Measurements from ENCODE around the gene TET3.
A peak's percentile ranks its signal among the peaks of the same experiment; 100 is the strongest.

TET3 gene

DNA sequence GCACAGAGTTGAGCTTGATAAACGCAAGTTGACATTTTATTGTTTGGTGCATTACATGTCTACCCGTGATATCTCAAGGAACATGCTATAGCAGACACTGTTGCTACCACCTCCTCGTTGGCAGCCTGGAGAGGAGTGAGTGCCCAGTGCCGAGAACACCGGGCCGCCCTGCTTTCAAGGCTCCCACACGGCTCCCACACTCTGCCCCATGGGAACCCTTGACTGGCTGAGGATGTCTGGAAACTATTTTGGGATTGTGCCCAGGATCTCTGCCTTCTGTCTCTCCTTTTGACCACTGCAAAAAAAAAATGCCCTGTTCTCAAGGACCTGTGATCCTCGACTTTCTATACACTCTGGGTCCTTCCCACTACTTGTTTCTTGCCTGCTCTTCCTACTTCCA, 21.1 kb downstream of the TET3 start:
- DNase-seq, result no peak
- ATAC-seq, result no peak

DNA sequence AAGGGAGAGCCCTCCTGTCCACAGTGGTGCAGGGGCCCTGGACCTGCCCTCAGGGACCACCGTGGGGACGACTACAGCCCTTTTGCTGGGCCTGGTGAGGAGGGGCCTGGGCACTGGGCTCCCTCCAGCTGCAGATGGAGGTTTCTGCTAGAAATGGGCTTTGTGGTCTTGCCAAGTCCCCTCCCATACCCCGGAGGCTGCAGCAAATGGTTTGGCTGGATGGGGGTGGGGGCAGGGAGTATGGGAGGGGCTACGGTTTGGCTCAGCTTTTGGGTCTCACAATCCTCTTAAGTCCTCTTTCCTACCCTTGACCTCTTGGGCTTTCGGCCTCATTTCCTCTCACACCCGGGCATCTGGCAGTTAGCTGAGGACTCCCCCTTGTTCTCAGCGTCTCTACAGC, 21.7 kb downstream of the TET3 start:
- DNase-seq, result no peak
- ATAC-seq, result no peak

DNA sequence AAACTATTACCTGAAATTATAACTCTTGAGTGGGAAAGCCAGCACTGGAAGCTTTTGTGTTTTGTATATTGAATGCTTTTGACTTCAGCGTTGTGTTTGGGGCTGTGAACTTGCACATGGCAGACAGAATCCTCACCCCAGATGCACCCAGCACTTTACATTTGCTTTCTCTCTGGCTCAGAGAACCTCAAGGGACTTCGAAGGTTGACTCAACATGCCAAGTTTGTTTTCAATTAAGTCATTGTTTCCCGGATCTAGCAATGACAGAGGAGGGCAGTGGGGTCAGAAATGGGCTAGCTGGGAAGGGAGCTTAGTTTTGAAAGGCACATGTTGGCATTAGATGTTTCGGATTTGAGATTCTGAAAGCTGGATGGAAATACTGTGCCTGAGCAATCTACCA, 22.4 kb downstream of the TET3 start:
- no peak for ATAC-seq
- DNase-seq, result no peak

GRCh38 chr2:74007711-74008110, 23.0 kb downstream of the TET3 start:
- ATAC-seq, result no peak
- no peak for DNase-seq

DNA sequence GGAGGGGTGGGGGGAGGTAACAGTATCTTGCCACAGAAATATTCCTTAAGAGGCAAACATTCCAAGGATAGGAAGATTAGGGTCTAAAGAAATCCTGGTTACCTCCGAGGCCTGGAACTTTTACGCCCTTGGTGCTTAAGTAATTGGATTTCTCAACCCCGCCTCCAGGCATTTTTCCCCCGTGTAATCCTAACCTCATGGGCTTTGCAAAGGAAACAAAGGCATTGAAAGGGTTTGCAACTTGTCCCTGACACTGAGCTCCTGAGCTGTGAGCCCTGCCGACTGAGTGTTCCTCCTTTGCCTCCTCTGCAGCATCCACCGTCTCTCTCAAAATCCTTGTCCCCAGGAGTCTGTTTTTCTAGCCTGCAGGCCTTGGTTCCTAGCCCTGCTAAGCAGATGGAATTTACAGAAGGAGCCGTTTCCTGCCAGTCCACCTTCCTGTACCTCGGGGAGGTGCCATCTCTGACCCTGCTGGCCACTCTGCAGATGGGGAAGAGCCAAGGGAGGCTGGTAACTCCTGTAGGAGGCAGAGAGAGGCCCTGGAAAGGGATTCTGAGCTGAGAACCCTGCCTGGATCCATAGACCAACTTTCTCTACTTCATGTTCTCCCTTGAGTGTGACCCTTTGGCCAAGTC, 24.2 kb downstream of the TET3 start:
- ATAC-seq (no peak), DNase-seq (no peak)

GRCh38 chr2:74009577-74009976, 24.9 kb downstream of the TET3 start:
- no peak for DNase-seq

DNA sequence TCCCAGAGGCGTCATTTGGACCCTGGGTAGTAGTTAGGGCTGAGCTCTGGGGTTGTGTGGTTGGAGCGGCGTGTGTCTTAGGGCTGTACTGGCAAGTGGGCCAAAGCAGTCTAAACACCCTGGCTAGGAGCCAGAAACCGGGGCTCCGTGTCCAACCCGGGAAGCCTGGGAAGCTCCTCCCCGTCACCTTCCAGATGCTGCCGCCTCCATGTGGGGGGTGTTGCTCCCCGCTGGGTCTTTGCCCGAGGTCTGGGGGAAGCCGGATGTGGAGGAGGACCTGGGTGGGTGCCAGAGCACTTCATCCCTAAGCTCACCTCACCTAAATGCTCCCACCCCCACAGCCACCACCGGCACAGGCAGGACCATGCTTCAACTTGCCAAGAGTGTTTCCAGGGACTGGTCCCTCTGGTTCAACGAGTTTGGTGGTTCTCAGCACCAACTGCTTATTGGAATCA, 25.4 kb downstream of the TET3 start:
- ATAC-seq (no peak), DNase-seq (no peak)

More at GRCh38 chr2:74009577-74009976, 24.9 kb downstream of the TET3 start:
- no peak for ATAC-seq

DNA sequence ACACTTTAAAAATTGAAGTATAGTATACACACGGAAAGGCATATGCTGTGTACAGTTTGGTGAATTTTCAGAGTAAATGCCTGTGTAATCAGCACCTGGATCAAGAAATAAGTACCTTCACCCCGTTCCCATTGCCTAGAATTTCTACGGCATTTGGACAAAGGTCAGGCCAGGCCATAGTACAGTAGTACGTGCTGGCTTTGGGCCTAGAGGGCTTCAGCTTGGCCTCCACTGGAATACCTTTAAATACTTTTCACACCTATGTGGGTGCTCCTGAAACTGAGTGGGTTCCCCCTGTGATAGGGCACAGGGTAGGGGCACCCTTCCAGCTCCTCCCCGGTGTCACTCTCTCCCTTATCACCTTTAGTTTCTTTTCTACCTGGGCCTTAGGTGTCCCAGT, 26.5 kb downstream of the TET3 start:
- no peak for ATAC-seq
- no peak for DNase-seq

DNA sequence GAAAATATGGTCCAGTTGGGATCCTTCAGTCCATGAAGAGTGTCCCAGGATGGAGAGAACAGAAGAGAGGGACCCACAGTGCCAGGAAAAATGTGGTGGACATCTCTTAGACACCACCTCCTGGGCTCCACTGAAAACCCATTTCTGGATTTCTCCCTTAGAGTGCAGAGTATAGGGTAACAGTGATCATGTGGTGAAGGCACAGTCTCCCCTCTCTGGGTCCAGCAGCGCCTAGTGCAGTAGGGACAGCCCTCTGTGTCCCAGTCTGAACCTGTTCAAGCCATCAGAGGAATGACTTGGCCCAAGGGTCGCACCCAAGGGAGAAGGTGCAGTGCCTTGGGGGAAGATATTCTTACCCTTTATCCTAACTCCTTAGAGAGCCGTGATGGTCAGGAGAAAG, 30.1 kb downstream of the TET3 start:
- ATAC-seq (no peak), DNase-seq (no peak)

DNA sequence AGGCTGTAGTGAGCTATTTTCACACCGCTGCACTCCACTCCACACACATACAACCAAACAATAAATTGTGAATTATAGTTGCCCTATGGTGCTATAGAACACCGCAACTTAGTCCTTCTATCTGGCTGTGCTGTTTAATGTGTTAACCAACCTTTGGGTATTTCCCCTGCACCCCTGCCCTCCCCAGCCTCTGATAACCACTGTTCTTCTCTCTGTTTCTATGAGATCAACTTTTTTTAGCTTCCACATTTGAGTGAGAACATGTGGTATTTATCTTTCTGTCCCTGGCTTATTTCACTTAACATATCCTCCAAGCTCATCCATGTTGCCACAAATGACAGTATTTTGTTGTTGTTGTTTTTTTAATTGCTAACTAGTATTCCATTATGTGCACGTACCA, 32.5 kb downstream of the TET3 start:
- DNase-seq (no peak), ATAC-seq (peak; percentile 60)

DNA sequence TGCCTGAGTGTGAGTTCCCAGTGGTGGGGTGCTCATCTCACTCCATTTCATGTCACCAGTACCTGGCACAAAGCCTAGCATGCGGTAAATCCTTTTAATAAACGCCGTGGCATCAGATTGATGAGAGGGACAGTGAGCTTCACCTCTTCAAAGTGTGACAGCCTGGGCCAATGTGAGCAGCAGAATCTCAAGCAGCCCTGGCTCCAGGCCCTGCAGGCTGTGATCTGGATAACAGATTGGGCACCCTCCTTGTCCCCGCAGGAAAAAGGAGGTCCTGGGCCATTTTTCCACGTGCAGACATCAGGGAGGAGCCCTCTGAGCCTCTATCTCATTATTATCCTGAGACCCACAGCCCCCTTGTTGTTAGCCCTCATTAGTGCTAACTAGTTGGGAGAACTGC, 34.8 kb downstream of the TET3 start:
- DNase-seq (no peak), ATAC-seq (no peak)

DNA sequence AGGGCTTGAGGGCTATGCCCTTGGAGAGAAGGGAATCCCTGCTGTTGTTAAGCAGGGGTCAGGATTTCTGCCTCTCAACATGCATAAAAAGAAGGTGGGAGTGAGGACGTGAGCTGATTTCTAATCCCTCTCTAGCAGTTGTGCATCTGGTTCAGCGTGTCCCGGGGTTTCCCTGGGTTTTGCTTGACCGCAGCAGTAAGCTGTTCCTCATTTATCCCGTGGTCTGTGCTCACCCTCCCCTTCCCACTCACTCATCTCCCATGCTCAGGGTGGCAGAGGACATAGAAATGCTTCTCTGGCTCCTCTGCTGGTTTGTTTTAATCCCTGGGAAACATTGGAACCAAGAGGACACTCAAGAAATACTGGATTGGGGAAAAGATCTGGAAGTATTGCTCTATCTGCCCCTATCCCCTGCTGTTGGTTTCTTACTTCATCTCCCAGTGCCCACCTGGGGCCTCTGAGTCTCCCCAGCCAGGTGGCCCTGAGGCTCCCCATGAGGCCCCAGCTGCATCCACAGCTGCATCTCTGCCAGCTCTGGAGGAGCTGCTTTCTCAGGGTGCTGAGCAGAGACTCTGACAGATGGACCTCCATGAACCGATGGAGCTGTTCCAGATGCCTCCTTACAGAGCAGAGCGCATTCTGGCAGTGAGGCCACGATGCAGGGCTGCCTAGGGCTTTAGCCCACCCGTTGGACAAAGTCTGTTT, 36.1 kb downstream of the TET3 start:
- DNase-seq, result no peak
- ATAC-seq, result no peak

DNA sequence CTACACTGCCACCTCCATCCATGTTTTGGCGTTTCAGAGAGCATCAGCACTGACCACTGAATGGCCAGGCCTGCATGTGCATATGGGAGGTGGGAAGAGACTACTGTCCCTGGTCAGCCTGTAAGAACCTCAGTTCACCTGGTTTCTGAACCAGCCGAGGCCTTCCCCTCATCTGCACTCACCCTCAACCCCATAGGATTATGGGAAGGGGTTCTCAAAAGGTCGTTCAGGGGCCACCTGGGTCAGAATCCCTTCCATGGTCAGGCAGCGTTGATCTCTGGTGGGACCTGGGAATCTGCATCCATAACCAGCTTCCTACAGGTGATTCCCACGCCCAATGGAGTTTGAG, 36.7 kb downstream of the TET3 start:
- ATAC-seq (no peak), DNase-seq (no peak)

- ATAC-seq (no peak), DNase-seq (no peak)
Observed at GRCh38 chr2:74024216-74024615, 39.5 kb downstream of the TET3 start.

DNA sequence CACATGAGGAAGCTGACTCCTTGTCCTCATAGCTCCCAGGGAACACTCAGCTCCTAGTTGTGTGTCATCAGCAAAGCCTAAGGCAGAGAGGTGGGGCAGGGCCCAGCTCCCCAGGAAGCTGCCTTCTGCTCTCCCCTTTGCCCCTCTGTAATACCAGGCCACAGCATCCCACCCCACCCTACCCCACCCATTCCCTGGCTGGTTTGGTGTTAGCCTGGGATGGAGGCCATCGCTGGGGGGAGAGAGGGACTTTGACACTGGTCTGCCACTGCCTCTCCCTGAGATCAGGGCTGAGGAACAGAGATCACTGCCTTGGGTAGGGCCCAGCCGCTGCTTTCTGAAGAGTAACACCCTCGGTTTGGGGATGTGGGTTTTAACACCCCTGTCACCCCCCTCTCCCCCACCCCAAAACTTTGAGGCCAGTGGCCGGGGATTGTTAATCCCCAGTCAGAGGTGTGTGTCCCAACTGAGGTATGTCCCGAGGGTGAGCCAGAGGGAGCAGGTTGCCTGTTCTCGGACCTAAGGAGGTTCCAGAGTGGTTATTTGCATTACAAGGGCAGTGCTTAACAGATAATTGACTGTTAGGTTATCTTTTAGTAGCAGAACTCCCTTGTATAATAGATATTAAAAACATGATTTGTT, 41.4 kb downstream of the TET3 start:
- ATAC-seq (peak; percentile 20), DNase-seq (no peak)

DNA sequence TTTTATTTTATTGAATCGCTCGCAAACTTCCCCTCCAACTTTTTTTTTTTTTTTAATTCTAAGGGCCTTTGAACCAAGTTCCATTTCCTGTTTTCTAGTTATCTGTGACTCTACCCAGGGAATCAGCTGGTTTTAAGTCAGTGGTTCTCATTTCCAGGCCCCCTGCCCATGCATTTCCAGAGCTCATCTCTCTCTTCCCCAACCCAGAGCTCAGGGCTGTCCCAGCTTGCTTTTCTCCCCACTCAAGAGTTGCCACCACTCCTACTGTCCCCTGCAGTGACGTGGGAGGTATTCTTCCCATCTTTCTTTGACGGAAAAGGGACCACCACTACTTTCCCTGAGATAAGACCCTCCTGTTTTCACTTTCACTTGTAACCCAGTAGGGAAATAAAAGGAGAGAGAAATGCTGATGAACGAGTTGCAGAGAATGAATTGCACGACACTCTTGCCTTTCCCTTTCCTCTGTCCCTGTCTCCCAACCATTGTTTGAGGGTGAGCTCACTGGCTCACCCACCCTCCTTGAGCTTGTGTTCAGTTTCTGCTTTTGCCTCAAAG, 42.1 kb downstream of the TET3 start:
- DNase-seq, result no peak
- no peak for ATAC-seq

GRCh38 chr2:74027496-74027895, 42.8 kb downstream of the TET3 start:
- DNase-seq, result no peak
- ATAC-seq, result no peak

GRCh38 chr2:74028290-74028689, 43.6 kb downstream of the TET3 start:
- DNase-seq, result no peak

DNA sequence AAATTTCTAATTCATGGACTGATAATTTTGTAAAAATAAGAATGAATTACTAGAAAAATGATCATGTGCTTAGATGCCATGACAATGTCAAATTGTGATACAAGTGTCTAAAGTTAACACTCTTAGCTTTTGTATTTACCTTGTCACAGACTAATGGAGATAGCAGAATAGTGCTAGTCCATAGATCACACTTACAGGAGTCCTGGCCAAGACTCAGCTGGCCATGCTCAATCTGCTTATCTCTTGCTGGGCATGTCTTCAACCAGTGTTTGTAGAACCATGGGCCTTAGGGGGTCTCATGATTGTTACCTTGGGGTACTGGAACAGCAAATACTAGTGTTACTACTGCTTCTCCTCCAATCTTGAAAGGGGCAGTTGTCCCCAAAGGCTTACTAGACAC, 44.0 kb downstream of the TET3 start:
- no peak for DNase-seq
- ATAC-seq, result no peak

More at GRCh38 chr2:74028290-74028689, 43.6 kb downstream of the TET3 start:
- ATAC-seq, result no peak

GRCh38 chr2:74029714-74030397, 45.1 kb downstream of the TET3 start:
- no peak for ATAC-seq

GRCh38 chr2:74031221-74031620, 46.5 kb downstream of the TET3 start:
- DNase-seq (no peak), ATAC-seq (no peak)

More at GRCh38 chr2:74029714-74030397, 45.1 kb downstream of the TET3 start:
- no peak for DNase-seq

- no peak for ATAC-seq
- DNase-seq, result no peak
Observed at GRCh38 chr2:74031959-74032287, 47.2 kb downstream of the TET3 start.

- ATAC-seq, result no peak
- no peak for DNase-seq
Observed at GRCh38 chr2:74033375-74033774, 48.7 kb downstream of the TET3 start.
